ENCODE measurements around the gene UHRF2. TPM values are rescaled to one million over a fixed set of nuclear protein-coding genes. Genes with fewer than 3 reads are reported as not detected.

The UHRF2 gene
- total and polyA plus RNA-seq, 2 donors (not counting 3 experiments of a cell fraction or from before 2014, with no cell fraction given) = 63.5 to 101 TPM

DNA sequence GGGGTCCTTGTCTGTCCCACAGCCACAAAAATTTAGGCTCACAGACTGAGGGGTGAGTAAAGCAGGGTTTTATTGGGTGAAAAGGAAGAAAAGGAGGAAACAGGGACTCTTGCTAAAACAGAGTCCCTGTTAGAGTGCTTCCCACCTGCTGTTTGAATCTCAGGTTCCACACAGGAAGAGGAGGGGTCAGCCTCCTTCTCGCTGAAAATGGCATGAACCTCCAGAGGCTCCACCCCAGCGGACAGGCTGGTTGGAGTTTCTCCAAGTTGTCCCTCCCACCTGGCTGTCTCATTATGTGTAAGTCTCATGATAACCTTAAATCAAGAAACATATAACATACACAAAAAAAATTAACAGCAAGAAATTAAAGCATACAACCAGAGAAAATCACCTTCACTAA lies 28.3 kb upstream of the UHRF2 start:
- Histone ChIP-seq H3K79me2 (ENCODE audit: control insufficient read depth, insufficient read depth, low read length) (no peaks in the 10 kb centered on the region), H4K20me1 (replicated peaks; ENCODE audit: control insufficient read depth, extremely low read depth, insufficient read depth, low read length) (no peaks in the 10 kb centered on the region), H3K4me1 (ENCODE audit: control insufficient read depth, extremely low read depth, insufficient read depth, low read length) (no peaks in the 10 kb centered on the region), H3K9ac (replicated peaks; ENCODE audit: extremely low read depth, insufficient read depth, low read length) (no peak overlapping the region), H2AFZ (ENCODE audit: low read depth, low read length) (no peak overlapping the region), H3K9me1 (replicated peaks; ENCODE audit: control insufficient read depth, extremely low read depth, insufficient read depth, low read length) (no peaks in the 10 kb centered on the region), H3K36me3 (ENCODE audit: control insufficient read depth in 2 of 2, extremely low read depth in 1 of 2, insufficient read depth in 2 of 2, low read length in 2 of 2) (no peaks in the 10 kb centered on the region), H3K27ac (ENCODE audit: insufficient read depth, low read depth, low read length) (no peak overlapping the region), H3K4me2 (ENCODE audit: insufficient read depth, low read length) (no peak overlapping the region), H3K27me3 (ENCODE audit: control insufficient read depth in 2 of 2, insufficient read depth in 2 of 2, low read length in 2 of 2) (no peaks in the 10 kb centered on the region), H3K9me3 (replicated peaks; ENCODE audit: control insufficient read depth, insufficient read depth, low read length) (no peaks in the 10 kb centered on the region), H3K4me3 (replicated peaks in 1 of 3; ENCODE audit: insufficient read depth in 1 of 3, low read depth in 1 of 3, low read length in 3 of 3) (no peak overlapping the region)
- intact Hi-C loops (cut with micrococcal nuclease) (no loop called here), dilution Hi-C loops (cut with MboI; ENCODE audit: extremely low pct_ligation_motif_present, low sequenced_read_pairs) (no loop called here)
- POLR2A ChIA-PET = no interaction called here
- no peak for FAIRE-seq
- CTCF ChIA-PET = no interaction called here
- BruUV-seq (replicated peaks) = no TSS peak
- TF ChIP-seq POLR2AphosphoS5 (IDR thresholded peaks at IDR 0.05; ENCODE audit: insufficient read depth, low read depth, low read length) (no peak), EZH2 (IDR thresholded peaks at IDR 0.05; ENCODE audit: borderline replicate concordance, low read depth, low read length, severe bottlenecking) (no peak), JUN (IDR thresholded peaks at IDR 0.05; ENCODE audit: borderline replicate concordance, insufficient read depth, insufficient read length, low read depth) (no peak), GATA2 (IDR thresholded peaks at IDR 0.05; ENCODE audit: insufficient read depth, insufficient read length, low read depth, low read length) (no peak), MYC (IDR thresholded peaks at IDR 0.05; ENCODE audit: low read depth, low read length) (no peak), FOS (IDR thresholded peaks at IDR 0.05; ENCODE audit: borderline replicate concordance, insufficient read depth, low read length) (no peak), POLR2A (IDR thresholded peaks at IDR 0.05; ENCODE audit: low read depth, low read length) (no peak)
- TF ChIP-seq, protein P1, sequence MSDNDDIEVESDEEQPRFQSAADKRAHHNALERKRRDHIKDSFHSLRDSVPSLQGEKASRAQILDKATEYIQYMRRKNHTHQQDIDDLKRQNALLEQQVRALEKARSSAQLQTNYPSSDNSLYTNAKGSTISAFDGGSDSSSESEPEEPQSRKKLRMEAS (IDR thresholded peaks at IDR 0.05; ENCODE audit: insufficient read depth, insufficient read length) = no peak
- TF ChIP-seq, protein P2, sequence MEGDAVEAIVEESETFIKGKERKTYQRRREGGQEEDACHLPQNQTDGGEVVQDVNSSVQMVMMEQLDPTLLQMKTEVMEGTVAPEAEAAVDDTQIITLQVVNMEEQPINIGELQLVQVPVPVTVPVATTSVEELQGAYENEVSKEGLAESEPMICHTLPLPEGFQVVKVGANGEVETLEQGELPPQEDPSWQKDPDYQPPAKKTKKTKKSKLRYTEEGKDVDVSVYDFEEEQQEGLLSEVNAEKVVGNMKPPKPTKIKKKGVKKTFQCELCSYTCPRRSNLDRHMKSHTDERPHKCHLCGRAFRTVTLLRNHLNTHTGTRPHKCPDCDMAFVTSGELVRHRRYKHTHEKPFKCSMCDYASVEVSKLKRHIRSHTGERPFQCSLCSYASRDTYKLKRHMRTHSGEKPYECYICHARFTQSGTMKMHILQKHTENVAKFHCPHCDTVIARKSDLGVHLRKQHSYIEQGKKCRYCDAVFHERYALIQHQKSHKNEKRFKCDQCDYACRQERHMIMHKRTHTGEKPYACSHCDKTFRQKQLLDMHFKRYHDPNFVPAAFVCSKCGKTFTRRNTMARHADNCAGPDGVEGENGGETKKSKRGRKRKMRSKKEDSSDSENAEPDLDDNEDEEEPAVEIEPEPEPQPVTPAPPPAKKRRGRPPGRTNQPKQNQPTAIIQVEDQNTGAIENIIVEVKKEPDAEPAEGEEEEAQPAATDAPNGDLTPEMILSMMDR (IDR thresholded peaks at IDR 0.05; ENCODE audit: extremely low read depth in 1 of 2, insufficient read depth in 1 of 2, low read depth in 1 of 2, low read length in 2 of 2) = no peak
- DNase-seq (ENCODE audit: low read depth, low spot score) = no peak
